ENCODE data around the gene KMO. TPM values are rescaled to one million over a fixed set of nuclear protein-coding genes. Genes with fewer than 3 reads are reported as not detected.

KMO gene
- total RNA-seq, 1 donor from 2014 or later = not detected

DNA sequence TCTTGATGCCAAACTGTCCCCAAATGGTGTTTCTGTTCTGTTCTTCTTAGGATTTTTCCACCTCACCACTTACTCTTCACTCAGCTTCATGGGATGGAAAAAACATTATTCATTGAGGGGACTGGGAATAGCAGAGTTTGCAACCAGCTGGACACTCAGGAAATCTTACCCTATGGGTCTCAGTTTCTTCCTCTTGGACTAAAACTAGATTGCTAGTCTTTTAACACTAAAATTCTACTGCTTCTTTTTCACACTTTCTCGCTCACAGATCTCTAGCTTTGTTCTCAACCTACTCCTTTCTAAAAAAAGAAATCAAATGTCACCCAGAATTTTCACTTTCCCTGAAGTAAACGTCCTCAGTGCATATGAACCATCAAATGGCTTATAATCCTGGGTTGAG is 4.8 kb downstream of the KMO start:
- no peak for DNase-seq (ENCODE audit: low read depth in 2 of 2)

DNA sequence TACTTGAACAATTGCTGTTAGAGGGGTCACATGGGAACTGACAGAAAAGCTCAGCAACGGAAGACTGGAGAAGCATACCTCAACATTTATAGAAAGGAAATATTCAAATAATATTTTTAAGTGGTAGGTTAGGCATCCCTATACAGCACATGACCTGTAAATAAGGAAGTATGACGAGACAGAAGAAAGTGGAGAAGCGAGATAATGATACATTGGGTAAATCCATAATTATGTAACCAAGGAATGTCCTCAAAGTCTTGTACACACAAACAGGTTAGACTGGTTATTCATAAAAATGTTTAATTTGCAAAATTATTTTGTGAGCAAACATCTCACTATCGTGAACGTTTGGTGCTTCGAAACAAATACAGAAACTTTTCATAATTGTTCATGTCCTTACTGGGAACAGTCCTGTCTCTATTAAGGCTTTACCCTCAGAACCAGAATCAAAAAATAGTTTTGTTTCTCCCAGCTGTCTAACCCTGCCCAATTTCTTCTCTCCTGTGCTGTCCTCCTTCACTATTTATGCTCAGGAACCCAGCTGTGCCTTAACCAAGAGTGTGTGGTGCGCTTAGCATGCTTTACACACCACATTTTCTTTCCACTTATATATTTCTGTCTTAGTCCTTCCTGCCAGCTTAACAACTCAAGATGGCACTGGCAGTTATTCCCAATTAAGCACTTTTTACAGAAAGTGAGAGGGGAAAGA is 10.2 kb downstream of the KMO start:
- DNase-seq (ENCODE audit: low read depth in 2 of 2) = no peak

DNA sequence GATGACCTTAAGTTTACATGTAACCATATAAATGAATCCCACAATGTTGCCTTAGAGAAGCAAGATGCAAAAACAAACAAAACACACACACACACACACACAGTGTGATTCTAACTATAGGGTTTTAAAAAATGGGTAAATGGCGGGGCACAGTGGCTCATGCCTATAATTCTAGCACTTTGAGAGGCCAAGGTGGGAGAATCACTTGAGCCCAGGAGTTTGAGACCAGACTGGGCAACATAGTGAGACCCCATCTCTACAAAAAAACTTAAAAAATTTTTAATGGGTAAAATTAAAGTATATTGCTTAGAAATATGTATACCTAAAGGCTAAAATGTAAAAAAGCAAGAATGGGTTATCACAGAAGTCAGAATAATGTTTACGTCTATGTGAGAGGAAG is 15.8 kb downstream of the KMO start:
- DNase-seq (ENCODE audit: low read depth in 2 of 2) = no peak

DNA sequence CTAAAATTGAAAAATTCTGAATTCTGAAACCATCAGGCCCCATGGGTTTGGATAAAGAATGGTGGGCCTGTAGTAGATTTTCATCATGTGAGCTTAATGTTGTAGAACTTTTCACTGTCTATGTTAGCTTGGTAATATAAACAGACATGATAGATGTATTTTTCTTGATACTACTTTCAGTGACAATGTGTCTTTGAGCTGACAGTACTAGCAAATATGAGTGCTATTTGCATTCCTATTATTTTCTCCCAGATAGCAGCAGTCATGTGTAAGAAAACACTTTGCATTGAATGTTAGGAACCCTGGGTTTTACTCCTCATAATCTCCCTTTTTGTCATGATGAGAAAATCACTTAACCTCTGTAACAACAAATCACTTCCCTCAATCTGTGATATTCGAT is 18.1 kb downstream of the KMO start:
- no peak for DNase-seq (ENCODE audit: low read depth in 2 of 2)

DNA sequence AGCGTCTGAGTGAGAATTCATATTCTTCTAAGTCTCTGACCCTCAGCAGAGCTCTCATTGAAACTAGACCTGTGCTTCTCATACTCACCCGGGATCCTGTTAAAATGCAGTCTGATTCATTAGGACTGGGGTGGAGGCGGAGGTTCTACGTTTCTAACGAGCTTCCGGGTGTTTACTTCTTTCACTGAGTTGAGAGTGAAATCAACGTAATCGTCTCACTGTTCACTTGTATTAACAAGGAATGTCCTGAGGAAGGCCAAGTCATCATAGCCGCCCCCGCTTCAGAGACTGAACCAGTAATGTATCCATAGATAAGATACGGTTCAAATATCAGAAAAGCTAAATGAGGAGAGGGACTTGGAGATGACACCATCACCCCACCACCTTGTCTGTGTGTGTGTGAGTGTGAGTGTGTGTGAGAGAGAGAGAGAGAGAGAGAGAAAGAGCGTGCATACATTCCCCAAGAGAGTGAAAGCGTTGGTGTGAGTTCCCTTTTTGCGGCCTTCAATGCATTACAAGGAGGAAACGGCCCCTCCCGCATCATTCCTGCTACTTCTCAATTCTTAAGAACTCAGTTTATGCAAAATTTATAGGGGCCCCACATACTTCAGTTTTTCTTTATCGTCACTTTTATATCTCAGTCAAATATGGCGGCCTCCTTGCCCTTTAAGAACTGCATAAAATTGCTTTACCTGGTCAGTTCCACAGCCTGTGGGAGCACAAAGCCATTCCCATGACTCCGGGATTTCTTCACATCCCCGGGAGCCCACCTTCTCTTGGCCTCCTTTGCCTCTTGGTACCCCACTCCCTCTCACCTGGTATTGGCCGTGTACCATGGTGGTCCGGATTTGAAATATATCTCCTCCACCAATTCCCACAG is 19.8 kb downstream of the KMO start:
- DNase-seq (ENCODE audit: low read depth in 2 of 2) = no peak

DNA sequence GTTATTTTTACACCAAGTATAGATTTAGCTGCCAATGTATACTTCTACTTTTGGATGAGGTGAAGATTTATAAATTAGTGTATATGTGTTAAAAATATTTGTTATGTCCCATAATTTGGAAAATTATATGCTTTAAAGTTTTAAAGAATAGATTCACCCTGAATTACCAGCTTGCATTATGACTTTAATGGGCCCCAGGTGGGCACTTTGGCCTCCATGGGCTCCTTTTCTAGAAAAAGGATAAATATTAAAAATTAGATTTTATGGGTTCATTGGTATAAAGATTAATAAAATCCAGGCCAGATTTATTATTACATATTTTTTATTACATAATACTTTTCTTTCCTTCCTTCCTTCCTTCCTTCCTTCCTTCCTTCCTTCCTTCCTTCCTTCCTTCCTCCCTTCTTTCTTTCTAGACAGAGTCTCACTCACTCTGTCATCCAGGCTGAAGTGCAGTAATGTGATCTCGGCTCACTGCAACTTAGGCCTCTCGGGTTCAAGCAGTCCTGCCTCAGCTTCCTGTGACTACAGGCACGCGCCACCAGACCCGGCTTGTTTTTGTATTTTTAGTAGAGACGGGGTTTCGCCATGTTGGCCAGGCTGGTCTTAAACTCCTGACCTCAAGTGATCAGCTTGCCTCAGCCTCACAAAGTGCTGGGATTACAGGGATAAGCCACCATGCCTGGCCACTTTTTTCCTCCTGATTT is 21.9 kb downstream of the KMO start:
- DNase-seq (ENCODE audit: low read depth in 2 of 2) = no peak

DNA sequence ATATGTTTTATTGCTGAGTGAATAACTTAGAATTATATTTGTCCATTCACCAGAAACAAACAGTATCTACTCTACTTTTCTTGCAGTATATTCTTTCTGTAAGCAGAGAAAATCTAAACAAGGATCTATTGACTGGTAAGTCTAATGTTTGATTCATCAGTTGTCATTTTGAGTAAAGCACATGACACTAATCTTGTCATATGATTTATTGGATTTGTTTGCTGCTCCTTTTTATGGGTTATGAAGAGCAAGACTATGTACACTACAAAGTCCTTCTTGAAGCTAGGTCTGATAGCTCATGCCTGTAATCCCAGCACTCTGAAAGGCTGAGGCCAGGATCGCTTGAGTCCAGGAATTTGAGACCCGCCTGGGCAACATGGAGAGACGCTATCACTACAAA is 23.3 kb downstream of the KMO start:
- no peak for DNase-seq (ENCODE audit: low read depth in 2 of 2)

DNA sequence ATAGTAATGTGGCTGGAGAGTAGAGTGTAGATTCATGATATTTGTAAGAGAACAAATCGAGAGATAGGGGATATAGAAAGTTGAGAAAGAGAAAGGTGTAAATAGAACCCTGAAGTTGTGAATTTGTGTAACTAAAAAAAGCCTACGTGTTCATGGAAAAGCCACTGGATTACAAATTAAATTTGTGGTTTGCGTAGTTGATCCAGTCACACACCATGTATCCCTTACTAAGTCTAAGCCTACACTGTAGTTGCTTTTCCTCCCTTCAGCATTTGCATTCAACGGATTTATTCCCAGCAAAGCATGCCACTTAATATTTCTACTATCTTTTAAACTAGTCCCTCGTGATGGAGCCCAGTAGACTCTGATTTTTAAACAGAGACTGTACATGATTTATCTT is 24.9 kb downstream of the KMO start:
- no peak for DNase-seq (ENCODE audit: low read depth in 2 of 2)

DNA sequence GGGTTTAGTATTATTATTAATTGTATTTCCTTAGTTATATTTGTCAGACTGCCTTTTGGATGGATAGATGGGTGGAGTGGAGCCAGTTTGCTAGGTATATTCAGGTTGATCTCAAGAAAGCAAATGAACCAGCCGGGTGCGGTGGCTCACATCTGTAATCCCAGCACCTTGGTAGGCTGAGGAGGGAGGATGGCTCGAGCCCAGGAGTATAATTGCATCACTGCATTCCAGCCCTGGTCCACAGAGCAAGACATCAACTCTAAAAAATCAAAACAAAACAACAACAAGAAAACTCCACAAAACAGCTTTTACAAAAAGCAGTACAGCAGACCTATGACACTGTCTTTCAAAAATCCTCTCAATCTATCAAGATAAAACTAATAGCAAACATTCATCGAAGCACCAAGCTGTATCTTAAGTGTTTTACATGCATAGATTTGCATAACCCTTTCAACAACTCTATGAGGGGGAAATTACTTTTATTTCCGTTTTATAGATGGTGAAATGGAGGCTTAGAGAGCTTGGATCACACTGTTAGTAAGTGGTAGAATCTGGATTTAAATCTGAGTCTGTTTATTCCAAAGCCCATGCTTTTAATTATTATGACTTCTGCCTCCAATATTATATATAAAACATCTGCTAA is 25.5 kb downstream of the KMO start:
- no peak for DNase-seq (ENCODE audit: low read depth in 2 of 2)

DNA sequence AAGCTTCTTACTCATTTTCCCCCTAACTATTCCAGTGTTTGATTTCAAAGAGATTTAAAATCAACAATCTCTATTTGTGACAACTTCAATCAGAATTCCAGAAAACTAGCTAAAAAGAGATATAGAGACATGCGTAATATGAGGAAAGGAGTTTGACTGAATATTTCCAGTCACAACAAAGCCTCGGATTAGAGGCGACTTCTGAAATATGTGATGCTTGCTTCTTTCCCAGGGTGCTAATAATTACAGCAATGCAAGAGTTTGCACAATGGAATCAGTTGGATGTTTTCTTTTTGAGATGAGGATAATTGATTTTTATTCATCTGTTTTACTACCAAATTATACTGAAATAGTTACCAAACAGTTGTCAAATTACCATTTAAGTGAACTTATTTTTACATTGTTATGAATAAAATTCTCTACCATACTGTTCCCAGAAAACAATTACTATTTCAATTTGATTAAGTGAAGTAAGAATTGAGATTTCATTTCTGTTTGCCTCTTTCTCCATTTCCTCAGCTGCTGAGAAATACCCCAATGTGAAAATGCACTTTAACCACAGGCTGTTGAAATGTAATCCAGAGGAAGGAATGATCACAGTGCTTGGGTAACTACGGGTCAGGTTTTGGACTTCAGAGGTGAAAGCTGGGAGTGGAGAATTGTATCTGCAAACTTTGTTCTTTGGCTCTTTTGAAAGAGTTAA is 28.1 kb downstream of the KMO start:
- DNase-seq (ENCODE audit: low read depth in 2 of 2) = no peak

DNA sequence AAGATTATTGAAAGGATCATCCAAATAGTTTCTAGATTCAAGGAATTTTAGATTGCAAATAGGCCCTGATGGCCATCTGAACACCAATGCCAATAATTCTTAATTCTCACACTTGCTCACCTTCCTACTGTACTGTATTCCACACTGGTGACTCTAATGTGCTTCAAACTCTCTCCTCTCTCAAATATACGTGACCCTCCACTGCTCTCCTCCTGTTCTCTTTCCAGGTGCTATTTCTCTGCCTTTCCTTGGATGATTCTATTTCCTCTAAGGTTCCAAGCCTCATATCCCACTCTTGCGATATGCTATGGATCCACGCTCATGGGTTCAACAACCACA is 28.6 kb downstream of the KMO start:
- no peak for DNase-seq (ENCODE audit: low read depth in 2 of 2)

DNA sequence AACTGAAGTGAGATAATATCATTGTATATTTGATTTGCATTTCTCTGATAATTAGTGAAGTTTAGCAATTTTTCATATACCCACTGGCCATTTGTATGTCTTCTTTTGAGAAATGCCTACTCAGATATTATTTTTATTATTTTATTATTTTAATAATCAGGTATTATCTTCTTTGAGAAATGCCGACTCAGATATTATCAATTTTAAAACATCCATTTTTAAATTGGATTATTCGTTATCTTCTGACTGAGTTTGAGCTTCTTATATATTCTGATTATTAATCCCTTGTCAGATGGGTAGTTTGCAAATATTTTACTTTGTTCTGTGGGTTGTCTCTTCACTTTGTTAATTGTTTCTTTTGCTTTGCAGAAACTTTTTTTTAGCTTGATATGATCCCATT is 37.7 kb downstream of the KMO start:
- no peak for DNase-seq (ENCODE audit: low read depth in 2 of 2)

DNA sequence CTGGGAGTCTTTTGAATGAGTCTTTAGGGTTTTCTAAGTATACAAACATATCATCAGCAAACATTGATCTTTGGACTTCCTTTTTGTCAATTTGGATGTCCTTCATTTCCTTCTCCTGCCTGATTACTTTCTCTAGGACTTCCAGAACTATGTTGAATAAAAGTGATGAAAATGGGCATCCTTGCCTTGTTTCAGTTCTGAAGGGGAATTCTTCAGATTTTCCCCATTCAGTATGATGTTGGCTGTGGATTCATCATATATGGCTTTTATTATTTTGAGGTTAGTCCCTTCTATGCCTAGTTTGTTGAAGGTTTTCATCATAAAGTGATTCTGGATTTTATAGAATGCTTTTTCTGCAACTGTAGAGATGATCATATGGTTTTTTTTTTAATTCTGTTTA is 42.0 kb downstream of the KMO start:
- no peak for DNase-seq (ENCODE audit: low read depth in 2 of 2)

DNA sequence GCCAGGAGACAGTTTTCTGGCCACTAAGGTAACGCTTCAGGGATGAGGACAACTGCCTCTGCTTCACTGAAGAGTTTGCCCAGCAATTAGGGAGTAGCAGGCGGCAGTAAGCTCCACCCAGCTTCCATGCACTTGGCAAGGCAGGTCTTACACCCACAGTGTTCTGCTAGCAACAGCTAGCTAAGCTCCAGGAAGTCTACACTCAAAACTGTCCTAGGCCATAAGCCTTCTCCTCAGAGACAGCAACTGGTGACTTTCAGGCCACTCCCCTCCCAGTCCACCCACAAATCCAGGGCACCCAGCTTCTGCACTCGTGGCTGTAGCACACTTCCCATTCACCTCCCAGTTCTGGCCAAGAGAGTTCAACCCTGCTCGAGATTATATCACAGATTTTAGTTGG is 47.3 kb downstream of the KMO start:
- DNase-seq (ENCODE audit: low read depth in 2 of 2) = no peak

DNA sequence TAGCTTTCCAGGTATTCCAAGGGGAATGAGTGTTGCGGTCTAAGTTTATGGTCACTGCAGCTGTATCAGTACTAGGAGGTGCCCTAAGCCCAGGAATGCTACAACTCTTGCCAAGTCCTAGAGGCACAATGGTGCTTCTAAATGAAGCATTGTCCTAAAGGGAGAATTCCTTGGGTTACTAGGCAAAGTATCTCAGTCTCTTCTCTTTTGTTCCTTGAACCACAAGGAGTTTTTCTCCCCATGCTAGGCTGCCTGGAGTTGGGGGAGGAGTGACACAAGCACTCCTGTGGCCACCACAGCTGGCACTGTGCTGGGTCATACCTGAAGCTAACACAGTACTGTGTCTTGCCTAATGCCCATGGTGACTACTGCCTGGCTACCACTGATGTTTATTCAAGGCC is 50.7 kb downstream of the KMO start:
- DNase-seq (ENCODE audit: low read depth in 2 of 2) = no peak

DNA sequence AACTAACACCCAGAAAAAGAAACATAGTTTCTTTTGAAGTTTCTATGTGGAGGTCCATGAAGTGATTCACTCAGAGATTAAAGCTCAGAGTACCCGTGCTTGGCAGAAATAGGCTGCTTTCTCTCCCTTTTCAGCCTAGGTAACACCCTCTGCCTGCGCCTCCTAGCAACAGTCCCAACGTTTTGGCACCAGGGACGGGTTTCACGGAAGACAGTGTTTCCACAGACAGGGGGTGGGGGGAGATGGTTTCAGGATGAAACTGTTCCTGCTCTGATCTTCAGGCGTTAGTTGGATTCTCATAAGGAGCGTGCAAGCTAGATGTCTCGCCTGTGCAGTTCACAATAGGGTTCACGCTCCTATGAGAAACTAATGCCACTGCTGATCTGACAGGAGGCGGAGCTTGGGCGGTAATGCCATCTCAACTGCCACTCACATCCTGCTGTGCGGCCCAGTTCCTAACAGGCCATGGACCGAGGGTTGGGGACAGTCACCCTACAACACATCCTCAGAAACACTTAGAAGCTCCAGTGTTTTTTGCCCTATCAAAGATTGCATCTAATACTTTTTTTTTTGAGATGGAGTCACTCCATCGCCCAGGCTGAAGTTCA is 54.8 kb downstream of the KMO start:
- DNase-seq (ENCODE audit: low read depth in 2 of 2) = no peak

DNA sequence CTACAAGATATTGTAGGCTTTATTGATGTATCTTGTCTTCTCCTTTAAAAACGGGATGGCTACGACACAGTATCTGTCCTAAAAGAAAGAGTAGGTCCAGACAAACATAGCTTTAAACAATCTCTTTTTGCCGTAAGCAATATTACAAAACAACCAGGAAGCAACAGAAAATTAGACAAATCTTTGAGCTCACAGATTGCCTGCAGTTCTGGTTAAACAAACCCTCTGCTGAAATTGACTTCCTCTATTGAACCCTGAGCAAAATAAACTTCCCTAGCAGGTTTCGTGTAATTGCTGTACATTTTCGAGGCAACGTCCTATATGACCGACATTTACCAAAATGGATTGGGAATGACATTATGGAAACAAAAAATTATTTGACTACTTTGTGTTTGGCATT is 57.3 kb downstream of the KMO start:
- DNase-seq (ENCODE audit: low read depth in 2 of 2) = no peak

DNA sequence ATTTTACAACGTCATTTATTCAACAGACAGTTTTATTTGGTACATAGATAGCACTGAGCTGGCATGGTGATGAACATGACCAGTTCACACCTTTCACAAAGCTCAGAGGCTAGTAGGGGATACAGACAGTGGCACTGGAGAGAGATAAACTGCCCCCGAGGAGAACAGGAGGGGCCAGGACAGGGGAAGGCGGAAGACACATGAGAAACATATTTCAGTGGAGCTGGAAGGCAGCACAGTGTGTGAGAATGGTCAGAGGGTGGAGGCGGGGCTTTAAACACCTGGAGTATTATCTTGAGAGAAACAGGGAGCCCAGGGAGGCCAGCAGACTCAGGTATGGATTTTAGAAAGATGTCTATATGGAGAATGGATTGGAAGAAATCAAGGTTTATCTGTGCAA is 58.5 kb downstream of the KMO start:
- DNase-seq (ENCODE audit: low read depth in 2 of 2) = no peak

DNA sequence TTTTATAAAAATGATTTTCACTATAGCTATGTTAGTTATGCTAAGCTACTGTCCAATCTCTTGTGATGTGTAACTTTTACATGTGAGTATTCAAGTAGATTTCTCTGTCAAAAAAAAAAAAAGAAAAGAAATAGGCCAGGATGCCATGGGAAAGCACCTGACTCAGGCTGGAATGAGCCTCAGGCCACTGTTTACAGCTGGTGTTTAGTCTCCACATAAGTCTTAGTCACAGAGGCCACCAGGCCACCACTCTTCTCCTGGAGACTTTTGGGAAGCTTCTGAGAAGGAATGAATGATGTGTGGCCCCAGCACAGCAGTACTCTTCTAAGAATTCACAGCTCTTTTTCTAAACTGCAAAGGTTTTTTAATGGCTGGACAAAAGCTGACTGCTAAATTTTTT is 59.1 kb downstream of the KMO start:
- no peak for DNase-seq (ENCODE audit: low read depth in 2 of 2)

DNA sequence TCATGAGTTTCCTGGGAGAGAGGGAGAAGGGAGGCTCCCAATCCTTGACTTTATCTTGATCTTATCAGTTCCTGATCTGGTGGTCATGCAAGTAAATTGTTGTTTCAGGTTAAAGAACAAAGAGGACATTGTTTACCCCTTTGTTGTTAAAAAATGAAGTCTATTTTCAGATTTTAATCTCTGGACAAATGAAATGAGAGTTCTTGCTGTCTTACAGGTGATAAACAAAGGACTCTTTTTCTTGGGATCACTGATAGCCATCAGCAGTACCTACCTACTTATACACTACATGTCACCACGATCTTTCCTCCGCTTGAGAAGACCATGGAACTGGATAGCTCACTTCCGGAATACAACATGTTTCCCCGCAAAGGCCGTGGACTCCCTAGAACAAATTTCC is 59.6 kb downstream of the KMO start:
- DNase-seq (ENCODE audit: low read depth in 2 of 2) = no peak

DNA sequence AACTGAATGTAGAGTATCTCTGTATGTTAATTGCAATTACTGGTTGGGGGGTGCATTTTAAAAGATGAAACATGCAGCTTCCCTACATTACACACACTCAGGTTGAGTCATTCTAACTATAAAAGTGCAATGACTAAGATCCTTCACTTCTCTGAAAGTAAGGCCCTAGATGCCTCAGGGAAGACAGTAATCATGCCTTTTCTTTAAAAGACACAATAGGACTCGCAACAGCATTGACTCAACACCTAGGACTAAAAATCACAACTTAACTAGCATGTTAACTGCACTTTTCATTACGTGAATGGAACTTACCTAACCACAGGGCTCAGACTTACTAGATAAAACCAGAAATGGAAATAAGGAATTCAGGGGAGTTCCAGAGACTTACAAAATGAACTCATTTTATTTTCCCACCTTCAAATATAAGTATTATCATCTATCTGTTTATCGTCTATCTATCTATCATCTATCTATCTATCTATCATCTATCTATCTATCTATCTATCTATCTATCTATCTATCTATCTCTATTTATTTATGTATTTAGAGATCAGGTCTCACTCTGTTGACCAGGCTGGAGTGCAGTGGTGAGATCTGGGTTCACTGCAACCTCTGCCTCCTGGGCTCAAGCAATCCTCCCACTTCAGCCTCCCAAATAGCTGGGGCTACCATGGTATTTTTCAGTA is 60.2 kb downstream of the KMO start:
- DNase-seq (ENCODE audit: low read depth in 2 of 2) = no peak
